DND-41 (cell line): Measurements from ENCODE around the gene FAAH.

ENCODE experiments used
- ATAC-seq: fragments of 200-7000 bp; cut with Tn5 transposase; 3 replicates; pipeline ENCODE4 v1.9.1; 2021; ENCODE audit warnings: low read depth; ENCODE audit not compliant: insufficient read depth
- DNase-seq: peaks from one replicate; pipeline ENCODE4 v3.0.0-alpha.2; 2020
- H2AFZ ChIP-seq: 2 replicates; pipeline ENCODE4 v1.6.0; 2012; ENCODE audit warnings: low read depth, low read length
- H3K27ac ChIP-seq: 2 replicates; pipeline ENCODE4 v1.5.1; 2012; ENCODE audit warnings: low read length, inconsistent platforms
- H3K27me3 ChIP-seq: fragments of 200-600 bp; sonication (generic); 2 replicates; pipeline ENCODE4 v1.6.0; 2012; ENCODE audit warnings: low read length, mild to moderate bottlenecking, inconsistent platforms; ENCODE audit not compliant: insufficient read depth, poor library complexity
- H3K36me3 ChIP-seq: 2 replicates; pipeline ENCODE4 v1.5.1; 2012; ENCODE audit warnings: low read length, inconsistent platforms; ENCODE audit not compliant: insufficient read depth
- H3K4me1 ChIP-seq: 2 replicates; pipeline ENCODE4 v1.5.1; 2012; ENCODE audit warnings: mild to moderate bottlenecking, low read length; ENCODE audit not compliant: insufficient read depth
- H3K4me2 ChIP-seq: 2 replicates; pipeline ENCODE4 v1.6.0; 2012; ENCODE audit warnings: mild to moderate bottlenecking, moderate library complexity, low read length, inconsistent platforms; ENCODE audit not compliant: insufficient read depth
- H3K4me3 ChIP-seq, 2 experiments: fragments of 200-600 bp in 1 of 2; shearing (Covaris generic) in 1 of 2; 2 replicates each; pipeline ENCODE4 v1.5.1; 2012 to 2016; ENCODE audit warnings: inconsistent platforms in 2 of 2, low read length in 2 of 2, mild to moderate bottlenecking in 2 of 2, low read depth in 1 of 2, moderate library complexity in 1 of 2
- H3K79me2 ChIP-seq: 2 replicates; pipeline ENCODE4 v1.6.0; 2012; ENCODE audit warnings: low read length, inconsistent platforms; ENCODE audit not compliant: insufficient read depth
- H3K9ac ChIP-seq: 2 replicates; pipeline ENCODE4 v1.6.0; 2012; ENCODE audit warnings: low read depth, mild to moderate bottlenecking, inconsistent platforms, low read length, moderate library complexity
- H3K9me3 ChIP-seq: 2 replicates; pipeline ENCODE4 v1.5.1; 2012; ENCODE audit warnings: low read length, moderate library complexity, mild to moderate bottlenecking, inconsistent platforms; ENCODE audit not compliant: insufficient read depth, severe bottlenecking
- H4K20me1 ChIP-seq: 2 replicates; pipeline ENCODE4 v1.6.0; 2012; ENCODE audit warnings: low read length; ENCODE audit not compliant: insufficient read depth
- CTCF ChIP-seq: IDR thresholded peaks from 2 replicates; pipeline ENCODE4 v1.5.1; 2012; ENCODE audit warnings: borderline replicate concordance, low read length, moderate library complexity, mild to moderate bottlenecking; ENCODE audit not compliant: poor library complexity, severe bottlenecking; ENCODE audit errors: extremely low read depth
- EZH2 ChIP-seq: IDR thresholded peaks from 3 replicates; pipeline ENCODE4 v1.6.1; 2012; ENCODE audit warnings: borderline replicate concordance, low read depth, mild to moderate bottlenecking, moderate library complexity, low read length, inconsistent platforms; ENCODE audit not compliant: severe bottlenecking

The FAAH gene

DNA sequence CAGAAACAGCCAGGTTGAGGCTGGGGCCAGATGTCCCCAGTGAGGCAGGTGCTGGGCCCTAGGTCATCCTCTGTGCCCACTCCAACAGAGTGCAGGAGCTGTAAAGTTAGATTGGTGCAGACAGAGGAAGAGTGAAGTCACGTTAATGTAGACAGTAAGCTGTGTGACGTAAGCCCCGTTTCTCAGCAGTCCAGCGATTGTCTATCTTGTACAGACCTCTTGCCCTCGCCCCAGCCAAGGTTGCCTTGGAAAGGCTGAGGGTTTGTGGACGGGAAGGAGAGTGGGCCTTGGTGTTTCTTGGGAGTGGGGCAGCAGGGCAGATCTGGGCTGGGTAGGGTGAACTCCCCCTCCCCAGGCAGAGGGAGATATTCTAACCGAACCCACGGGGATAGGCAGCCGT, 13.5 kb downstream of the FAAH start:
- no peak overlapping the region for H3K4me2 ChIP-seq
- no peak for TF ChIP-seq EZH2
- no peak overlapping the region for H3K9ac ChIP-seq

GRCh38 chr1:46408356-46409062, 14.4 kb downstream of the FAAH start:
- TF ChIP-seq CTCF = no peak
- no peak for TF ChIP-seq EZH2
- peaks cover 2% of the 10 kb centered on the region; the same call in 1 of the 2 replicates for H3K4me1 ChIP-seq
- no peak for ATAC-seq
- no peak overlapping the region for H2AFZ ChIP-seq
- H3K4me2 ChIP-seq = no peak overlapping the region
- no peaks in the 10 kb centered on the region for H3K9me3 ChIP-seq
- H3K27me3 ChIP-seq = no peaks in the 10 kb centered on the region
- no peaks in the 10 kb centered on the region for H3K79me2 ChIP-seq
- DNase-seq = no peak
- H3K9ac ChIP-seq = no peak overlapping the region
- no peaks in the 10 kb centered on the region for H3K36me3 ChIP-seq
- no peak overlapping the region for H3K4me3 ChIP-seq
- H4K20me1 ChIP-seq = 0 out of 2 replicates have a peak, but pooled peaks cover 5% of the 10 kb centered on the region
- no peak overlapping the region for H3K27ac ChIP-seq

More for the DNA sequence above, 13.5 kb downstream of the FAAH start:
- H3K36me3 ChIP-seq = no peaks in the 10 kb centered on the region
- H3K4me1 ChIP-seq = peaks cover 2% of the 10 kb centered on the region; the same call in 1 of the 2 replicates
- H4K20me1 ChIP-seq = 0 out of 2 replicates have a peak, but pooled peaks cover 5% of the 10 kb centered on the region
- no peak overlapping the region for H2AFZ ChIP-seq
- no peaks in the 10 kb centered on the region for H3K9me3 ChIP-seq
- no peak overlapping the region for H3K4me3 ChIP-seq
- no peak for ATAC-seq
- no peaks in the 10 kb centered on the region for H3K27me3 ChIP-seq
- DNase-seq = no peak
- no peaks in the 10 kb centered on the region for H3K79me2 ChIP-seq
- H3K27ac ChIP-seq = no peak overlapping the region

GRCh38 chr1:46409063-46409372, 14.9 kb downstream of the FAAH start:
- no peaks in the 10 kb centered on the region for H3K9me3 ChIP-seq
- H3K79me2 ChIP-seq = no peaks in the 10 kb centered on the region
- 0 out of 2 replicates have a peak, but pooled peaks cover 6% of the 10 kb centered on the region for H4K20me1 ChIP-seq
- H3K4me1 ChIP-seq = peaks cover 2% of the 10 kb centered on the region; the same call in 1 of the 2 replicates
- H3K4me2 ChIP-seq = no peak overlapping the region
- H3K4me3 ChIP-seq = no peak overlapping the region
- H3K27me3 ChIP-seq = no peaks in the 10 kb centered on the region
- no peak overlapping the region for H3K9ac ChIP-seq
- no peaks in the 10 kb centered on the region for H3K36me3 ChIP-seq
- ATAC-seq (no peak), DNase-seq (no peak)
- H2AFZ ChIP-seq = no peak overlapping the region
- TF ChIP-seq EZH2 (no peak), CTCF (no peak)
- no peak overlapping the region for H3K27ac ChIP-seq

DNA sequence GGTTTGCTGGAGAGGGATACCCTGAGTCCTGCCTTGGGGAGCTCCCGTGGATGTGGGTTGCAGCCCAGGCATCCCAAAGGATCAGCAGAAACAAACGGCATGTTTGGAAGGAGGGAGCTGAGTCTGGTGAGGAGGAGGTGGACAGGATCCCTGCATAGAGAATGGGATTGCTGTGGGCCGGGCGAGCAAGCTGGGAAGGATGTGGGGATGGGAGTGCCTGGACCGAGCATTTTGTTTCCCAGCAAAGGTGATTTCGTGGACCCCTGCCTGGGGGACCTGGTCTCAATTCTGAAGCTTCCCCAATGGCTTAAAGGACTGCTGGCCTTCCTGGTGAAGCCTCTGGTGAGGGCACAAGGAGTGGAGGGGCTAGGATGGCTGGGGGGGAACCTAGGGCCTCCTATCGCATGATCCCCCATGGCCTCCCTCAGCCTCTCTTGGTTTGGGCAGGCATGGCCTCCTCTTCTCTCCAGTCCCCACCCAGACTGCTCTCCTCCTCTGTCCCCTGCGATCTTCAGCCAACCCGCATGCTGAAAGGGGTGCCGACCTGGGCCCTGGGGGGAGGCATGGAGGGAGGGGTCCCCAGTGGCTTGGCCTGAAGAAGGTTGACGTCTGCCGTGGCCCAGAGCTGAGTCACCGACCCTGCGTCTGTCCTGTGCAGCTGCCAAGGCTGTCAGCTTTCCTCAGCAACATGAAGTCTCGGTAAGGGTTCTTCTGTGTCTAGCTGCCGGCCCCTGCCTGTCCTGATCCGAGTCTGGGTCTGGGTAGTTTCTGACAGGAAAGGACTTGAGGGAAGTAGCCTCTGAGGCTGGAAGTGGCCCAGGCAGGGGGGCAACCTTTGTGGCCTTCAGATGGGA, 16.3 kb downstream of the FAAH start:
- Histone ChIP-seq H3K36me3 (no peaks in the 10 kb centered on the region), H3K4me2 (no peak overlapping the region)
- no peak for DNase-seq

More for the DNA sequence above, 16.3 kb downstream of the FAAH start:
- H3K79me2 ChIP-seq = no peaks in the 10 kb centered on the region
- no peak for ATAC-seq
- H4K20me1 ChIP-seq = 0 out of 2 replicates have a peak, but pooled peaks cover 11% of the 10 kb centered on the region
- no peak overlapping the region for H3K9ac ChIP-seq
- H3K27me3 ChIP-seq = no peaks in the 10 kb centered on the region
- H2AFZ ChIP-seq = no peak overlapping the region
- H3K4me3 ChIP-seq = no peak overlapping the region
- no peak overlapping the region for H3K27ac ChIP-seq
- H3K9me3 ChIP-seq = no peaks in the 10 kb centered on the region
- TF ChIP-seq CTCF = no peak
- TF ChIP-seq EZH2 = no peak
- peaks cover 2% of the 10 kb centered on the region; the same call in 1 of the 2 replicates for H3K4me1 ChIP-seq
